Vagina (tissue), 2 donors: Measurements from ENCODE around the gene COL11A1.
"Not testable (repeated sequence)": the region's sequence is repeated elsewhere in the genome, so short reads cannot be mapped to it uniquely, and the experiment has no call there.

Experiments
- CTCF ChIP-seq, 3 experiments: fragments of 450-650 bp in 2 of 3; fragments of 200-600 bp in 1 of 3; sonication (generic) in 1 of 3; IDR thresholded peaks; one replicate each; pipeline ENCODE4 v1.5.1; 2017 to 2019; ENCODE audit warnings: antibody characterized with exemption in 3 of 3, mild to moderate bottlenecking in 2 of 3, moderate library complexity in 2 of 3
- POLR2A ChIP-seq, 2 donors: fragments of 450-650 bp; IDR thresholded peaks; one replicate each; pipeline ENCODE4 v1.6.1; 2017; ENCODE audit warnings: antibody characterized with exemption in 2 of 2, mild to moderate bottlenecking in 2 of 2, moderate library complexity in 2 of 2
- POLR2AphosphoS5 ChIP-seq, 2 donors: sonication (generic); formaldehyde crosslinking; IDR thresholded peaks; one replicate each; pipeline ENCODE4 v1.9.0; 2017; ENCODE audit warnings: antibody characterized with exemption in 2 of 2, mild to moderate bottlenecking in 2 of 2, low read depth in 1 of 2; ENCODE audit not compliant: insufficient read depth in 1 of 2

- not testable (repeated sequence) for TF ChIP-seq CTCF (IDR thresholded peaks at IDR 0.05); POLR2A (IDR thresholded peaks at IDR 0.05); POLR2AphosphoS5 (IDR thresholded peaks at IDR 0.05; ENCODE audit: insufficient read depth in 1 of 2, low read depth in 1 of 2)
Observed at GRCh38 chr1:102933362-102933761, 175.0 kb downstream of the COL11A1 start.
